Measurements from ENCODE around the gene FYN. TPM values are rescaled to one million over a fixed set of nuclear protein-coding genes. Genes with fewer than 3 reads are reported as not detected.

Gene FYN
- total RNA-seq, 1 donor from 2014 or later = 260 TPM

DNA sequence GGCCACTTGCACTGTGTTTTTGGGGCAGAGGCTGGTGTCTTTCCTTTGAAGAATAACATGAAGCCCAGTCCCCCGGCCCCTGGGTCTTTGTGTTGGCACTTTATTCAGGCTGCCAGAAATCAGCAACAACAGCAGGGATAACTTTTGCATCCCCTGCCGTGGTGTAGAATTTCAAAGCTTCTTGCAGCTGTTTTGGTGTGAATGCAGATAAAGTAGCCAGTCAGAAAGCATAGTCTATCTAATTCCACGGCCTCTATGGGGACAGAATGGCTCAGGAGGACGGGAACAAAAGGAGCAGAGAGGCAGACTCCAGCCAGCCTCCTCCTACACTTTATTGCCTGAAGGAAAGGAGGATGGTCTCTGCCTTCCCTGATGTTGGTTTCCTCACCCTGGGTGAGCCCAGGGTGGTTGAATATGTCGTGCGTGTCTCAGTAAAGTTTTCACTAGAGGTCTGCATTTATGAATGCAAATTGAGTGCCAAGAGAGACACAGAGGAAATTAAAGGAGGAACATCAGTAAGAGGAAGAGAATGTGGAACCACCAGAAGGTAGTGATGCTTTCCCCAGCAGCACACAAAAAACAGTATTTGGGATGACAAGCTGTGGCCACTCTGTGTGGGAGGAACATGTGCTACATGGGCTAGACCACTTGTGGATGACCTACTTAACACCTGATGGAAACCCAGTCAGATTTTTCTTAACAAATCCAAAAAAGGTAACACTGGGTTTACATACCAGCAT is 141.6 kb downstream of the FYN start:
- peaks cover 9% of the 10 kb centered on the region for H3K9me3 Mint-ChIP-seq
- peak overlapping the region; percentile 73 for H3K4me3 Mint-ChIP-seq
- TF ChIP-seq, protein P1, sequence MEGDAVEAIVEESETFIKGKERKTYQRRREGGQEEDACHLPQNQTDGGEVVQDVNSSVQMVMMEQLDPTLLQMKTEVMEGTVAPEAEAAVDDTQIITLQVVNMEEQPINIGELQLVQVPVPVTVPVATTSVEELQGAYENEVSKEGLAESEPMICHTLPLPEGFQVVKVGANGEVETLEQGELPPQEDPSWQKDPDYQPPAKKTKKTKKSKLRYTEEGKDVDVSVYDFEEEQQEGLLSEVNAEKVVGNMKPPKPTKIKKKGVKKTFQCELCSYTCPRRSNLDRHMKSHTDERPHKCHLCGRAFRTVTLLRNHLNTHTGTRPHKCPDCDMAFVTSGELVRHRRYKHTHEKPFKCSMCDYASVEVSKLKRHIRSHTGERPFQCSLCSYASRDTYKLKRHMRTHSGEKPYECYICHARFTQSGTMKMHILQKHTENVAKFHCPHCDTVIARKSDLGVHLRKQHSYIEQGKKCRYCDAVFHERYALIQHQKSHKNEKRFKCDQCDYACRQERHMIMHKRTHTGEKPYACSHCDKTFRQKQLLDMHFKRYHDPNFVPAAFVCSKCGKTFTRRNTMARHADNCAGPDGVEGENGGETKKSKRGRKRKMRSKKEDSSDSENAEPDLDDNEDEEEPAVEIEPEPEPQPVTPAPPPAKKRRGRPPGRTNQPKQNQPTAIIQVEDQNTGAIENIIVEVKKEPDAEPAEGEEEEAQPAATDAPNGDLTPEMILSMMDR (conservative IDR thresholded peaks at IDR 0.05) = no peak
- peak; percentile 44 for DNase-seq (ENCODE audit: low read depth, low spot score)
- H3K27ac Mint-ChIP-seq (ENCODE audit: unreplicated experiment) = peak overlapping the region; percentile 93
- H3K27me3 Mint-ChIP-seq (ENCODE audit: low read depth) = no peaks in the 10 kb centered on the region
- peaks cover 77% of the 10 kb centered on the region for H3K4me1 Mint-ChIP-seq
- H3K36me3 Mint-ChIP-seq (ENCODE audit: low read depth) = peaks cover 34% of the 10 kb centered on the region

DNA sequence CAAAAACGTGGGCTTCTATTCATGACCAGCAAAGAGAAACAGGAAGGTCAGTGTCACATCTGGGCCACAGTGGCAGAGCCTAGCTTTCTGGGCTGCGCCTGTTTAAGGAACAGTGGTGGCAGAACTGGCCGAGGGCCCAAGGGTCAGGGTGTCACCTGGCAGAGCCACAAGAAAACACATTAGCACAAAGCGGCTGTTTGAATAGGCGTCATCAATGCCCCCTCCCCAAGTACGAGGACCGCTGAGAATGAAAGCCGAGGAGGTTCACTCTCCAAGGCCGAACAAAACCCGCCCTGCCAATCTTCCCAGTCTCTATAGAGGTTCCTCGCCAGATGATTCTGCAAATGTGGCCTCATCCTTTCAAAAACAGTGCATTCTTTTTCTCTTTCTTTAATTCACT is 142.4 kb downstream of the FYN start:
- Mint-ChIP-seq H3K27ac (ENCODE audit: unreplicated experiment) (peak overlapping the region; percentile 93), H3K4me3 (peak overlapping the region; percentile 73), H3K9me3 (peaks cover 9% of the 10 kb centered on the region), H3K4me1 (peaks cover 69% of the 10 kb centered on the region), H3K27me3 (ENCODE audit: low read depth) (no peaks in the 10 kb centered on the region), H3K36me3 (ENCODE audit: low read depth) (peaks cover 35% of the 10 kb centered on the region)
- TF ChIP-seq, protein P1 (conservative IDR thresholded peaks at IDR 0.05) = no peak
- peak; percentile 44 for DNase-seq (ENCODE audit: low read depth, low spot score)

- H3K9me3 Mint-ChIP-seq = peaks cover 4% of the 10 kb centered on the region
- H3K4me3 Mint-ChIP-seq = no peak overlapping the region
- H3K27ac Mint-ChIP-seq (ENCODE audit: unreplicated experiment) = no peak overlapping the region
- peaks cover 26% of the 10 kb centered on the region for H3K36me3 Mint-ChIP-seq (ENCODE audit: low read depth)
- DNase-seq (ENCODE audit: low read depth, low spot score) = no peak
- TF ChIP-seq, protein P1 (conservative IDR thresholded peaks at IDR 0.05) = no peak
- no peaks in the 10 kb centered on the region for H3K27me3 Mint-ChIP-seq (ENCODE audit: low read depth)
- peaks cover 62% of the 10 kb centered on the region for H3K4me1 Mint-ChIP-seq
Observed at GRCh38 chr6:111727802-111728201, 145.4 kb downstream of the FYN start.

DNA sequence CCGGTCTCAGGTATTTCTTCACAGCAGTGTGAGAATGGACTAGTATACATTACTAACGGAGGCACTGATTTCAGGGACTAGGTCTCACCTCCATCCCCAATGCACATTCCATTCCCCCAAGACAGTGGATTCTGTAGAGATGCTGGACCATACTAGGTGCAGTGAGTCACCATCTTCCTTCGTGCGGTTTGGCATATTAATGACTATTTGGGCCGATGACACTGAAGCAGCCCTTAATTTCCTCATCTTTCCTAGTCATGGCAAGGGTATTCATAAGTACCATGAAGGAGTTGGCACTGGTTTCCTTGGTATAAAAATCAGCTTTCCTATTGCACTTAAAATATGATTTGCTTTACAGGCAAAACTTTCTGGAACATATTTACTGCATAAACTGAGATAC is 146.2 kb downstream of the FYN start:
- peaks cover 20% of the 10 kb centered on the region for H3K36me3 Mint-ChIP-seq (ENCODE audit: low read depth)
- no peak for DNase-seq (ENCODE audit: low read depth, low spot score)

DNA sequence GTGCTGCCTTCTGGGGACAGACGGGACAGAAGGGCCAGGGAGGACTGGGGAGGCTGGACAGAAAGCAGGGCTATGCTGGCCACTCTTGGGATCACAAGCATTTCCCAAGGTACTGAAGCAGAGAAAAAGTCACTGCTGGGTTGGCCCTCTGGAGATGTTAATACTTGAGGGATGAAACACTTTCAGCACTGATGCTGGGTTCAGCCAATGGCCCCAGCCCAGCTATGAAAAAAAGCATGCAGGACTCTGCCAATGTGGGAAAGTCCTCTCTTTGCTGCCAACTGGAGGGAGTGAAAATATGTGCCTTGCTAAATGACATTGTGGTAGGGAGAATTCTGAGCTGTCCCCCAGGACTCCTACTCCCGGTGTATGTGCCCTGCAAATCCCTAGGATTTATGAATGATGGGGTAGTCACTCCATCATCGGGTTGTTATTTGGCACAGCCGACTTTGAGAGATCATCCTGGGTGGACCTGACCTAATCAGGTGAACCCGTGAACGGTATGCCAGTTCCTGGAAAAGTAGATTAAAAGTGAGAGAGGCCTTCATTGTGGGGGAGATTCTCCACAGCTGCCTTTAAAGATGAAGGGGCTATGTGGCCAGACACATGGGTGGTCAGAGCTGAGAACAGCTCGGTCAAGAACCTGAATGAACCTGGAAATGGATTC is 147.7 kb downstream of the FYN start:
- no peak overlapping the region for H3K4me3 Mint-ChIP-seq
- no peak for DNase-seq (ENCODE audit: low read depth, low spot score)
- H3K36me3 Mint-ChIP-seq (ENCODE audit: low read depth) = peaks cover 24% of the 10 kb centered on the region
- H3K9me3 Mint-ChIP-seq = no peaks in the 10 kb centered on the region
- H3K4me1 Mint-ChIP-seq = peaks cover 51% of the 10 kb centered on the region
- TF ChIP-seq, protein P1 (conservative IDR thresholded peaks at IDR 0.05) = no peak
- no peaks in the 10 kb centered on the region for H3K27me3 Mint-ChIP-seq (ENCODE audit: low read depth)
- H3K27ac Mint-ChIP-seq (ENCODE audit: unreplicated experiment) = peak overlapping the region; percentile 53

More for the DNA sequence above, 146.2 kb downstream of the FYN start:
- peaks cover 4% of the 10 kb centered on the region for H3K9me3 Mint-ChIP-seq
- TF ChIP-seq, protein P1 (conservative IDR thresholded peaks at IDR 0.05) = no peak
- H3K4me3 Mint-ChIP-seq = no peak overlapping the region
- H3K4me1 Mint-ChIP-seq = peaks cover 58% of the 10 kb centered on the region
- no peaks in the 10 kb centered on the region for H3K27me3 Mint-ChIP-seq (ENCODE audit: low read depth)
- H3K27ac Mint-ChIP-seq (ENCODE audit: unreplicated experiment) = no peak overlapping the region
